GM12878 (cell line): ENCODE data around the gene DHX16. TPM values are rescaled to one million over a fixed set of nuclear protein-coding genes. Genes with fewer than 3 reads are reported as not detected.
A peak's percentile ranks its signal among the peaks of the same experiment; 100 is the strongest.

Source experiments
- BACH1 ChIP-seq: fragments of 450-650 bp; IDR thresholded peaks from 2 replicates; pipeline ENCODE4 v1.6.1; 2017; ENCODE audit warnings: mild to moderate bottlenecking, borderline replicate concordance
- EED ChIP-seq: sonication (generic); IDR thresholded peaks from 2 replicates; pipeline ENCODE4 v1.6.1; 2016; ENCODE audit warnings: antibody characterized with exemption, low read depth
- EZH2 ChIP-seq: IDR thresholded peaks from 2 replicates; pipeline ENCODE4 v1.6.1; 2012; ENCODE audit warnings: low read depth, mild to moderate bottlenecking, control low read depth, inconsistent platforms, low read length, borderline replicate concordance; ENCODE audit not compliant: control insufficient read depth
- FOXK2 ChIP-seq: fragments of 450-650 bp; IDR thresholded peaks from 2 replicates; pipeline ENCODE4 v1.6.1; 2017; ENCODE audit warnings: mild to moderate bottlenecking, moderate library complexity
- JUND ChIP-seq: IDR thresholded peaks from 2 replicates; pipeline ENCODE4 v1.6.1; 2012; ENCODE audit warnings: low read depth, mild to moderate bottlenecking, low read length, improper control_type of control experiment, moderate library complexity
- MEF2B ChIP-seq: fragments of 450-650 bp; IDR thresholded peaks from 2 replicates; pipeline ENCODE4 v1.6.1; 2018; ENCODE audit warnings: mild to moderate bottlenecking, moderate library complexity; ENCODE audit not compliant: partially characterized antibody, poor library complexity, severe bottlenecking
- MYC ChIP-seq: IDR thresholded peaks from 2 replicates; pipeline ENCODE4 v1.6.1; 2011; ENCODE audit warnings: mild to moderate bottlenecking, low read length, moderate library complexity, inconsistent platforms; ENCODE audit not compliant: insufficient read depth, insufficient replicate concordance, insufficient read length, severe bottlenecking
- PML ChIP-seq: IDR thresholded peaks from 2 replicates; pipeline ENCODE4 v1.6.1; 2012; ENCODE audit warnings: low read length, inconsistent platforms
- POLR2AphosphoS5 ChIP-seq: IDR thresholded peaks from 2 replicates; pipeline ENCODE4 v1.6.1; 2011; ENCODE audit warnings: mild to moderate bottlenecking, low read length, inconsistent platforms
- SIN3A ChIP-seq: IDR thresholded peaks from 2 replicates; pipeline ENCODE4 v1.6.1; 2012; ENCODE audit warnings: low read depth, low read length, improper control_type of control experiment
- SMARCA5 ChIP-seq: fragments of 450-650 bp; IDR thresholded peaks from 2 replicates; pipeline ENCODE4 v1.6.1; 2017; ENCODE audit warnings: mild to moderate bottlenecking
- SPI1 ChIP-seq: IDR thresholded peaks from 2 replicates; pipeline ENCODE4 v1.6.1; 2011; ENCODE audit warnings: low read depth, mild to moderate bottlenecking, low read length, moderate library complexity, borderline replicate concordance; ENCODE audit not compliant: insufficient read depth
- STAT3 ChIP-seq: IDR thresholded peaks from 2 replicates; pipeline ENCODE4 v1.6.1; 2011; ENCODE audit warnings: low read depth, low read length, improper control_type of control experiment
- TBL1XR1 ChIP-seq: IDR thresholded peaks from 2 replicates; pipeline ENCODE4 v1.6.1; 2012; ENCODE audit warnings: low read depth, low read length, improper control_type of control experiment
- ZNF207 ChIP-seq: fragments of 450-650 bp; IDR thresholded peaks from 2 replicates; pipeline ENCODE4 v1.6.1; 2014; ENCODE audit warnings: antibody characterized with exemption, mild to moderate bottlenecking, borderline replicate concordance
- ZNF687 ChIP-seq: fragments of 450-650 bp; IDR thresholded peaks from 2 replicates; pipeline ENCODE4 v1.6.1; 2017; ENCODE audit warnings: mild to moderate bottlenecking, moderate library complexity
- polyA plus RNA-seq, 11 experiments: library from polyadenylated mRNA; depleted of rRNA in 4 of 11; unstranded in 6 of 11; stranded (reverse) in 5 of 11; fragments of >200 nt; fragmentation: Nextera tagmentation in 4 of 11; fragmentation: Illumina TruSeq in 1 of 11; extraction: Ambion mirVana in 4 of 11; extraction: Trizol in 1 of 11; gene quantifications; 1 replicate in 1 of 11; 2 replicates in 10 of 11; pipeline versions ENCODE4 v1.2.1 to v1.2.3, GENCODE V29; 2011 to 2016; ENCODE audit warnings: inconsistent platforms in 2 of 11, missing spikeins in 2 of 11, low read depth in 1 of 11
- total RNA-seq, 4 experiments: library from RNA; depleted of rRNA in 3 of 4; stranded (reverse); fragments of >200 nt in 3 of 4; fragmentation: Illumina TruSeq in 1 of 4; extraction: Trizol in 1 of 4; gene quantifications; 2 replicates each; pipeline versions ENCODE4 v1.2.1 to v1.2.3, GENCODE V29; 2013 to 2021
- TF ChIP-seq, protein P1 (sequence below): IDR thresholded peaks from 2 replicates; pipeline ENCODE4 v1.6.1; 2011; ENCODE audit warnings: mild to moderate bottlenecking, low read depth, low read length, moderate library complexity; ENCODE audit not compliant: insufficient replicate concordance
- TF ChIP-seq, protein P2 (sequence below): fragments of 450-650 bp; IDR thresholded peaks from 2 replicates; pipeline ENCODE4 v1.6.1; 2017; ENCODE audit warnings: low read depth, mild to moderate bottlenecking, moderate library complexity
- TF ChIP-seq, protein P3 (sequence below): fragments of 150-350 bp; IDR thresholded peaks from 2 replicates; pipeline ENCODE4 v1.6.1; 2016; ENCODE audit warnings: low read depth, low read length

The DHX16 gene
- total and polyA plus RNA-seq, 10 of the 15 experiments (the other 5 are each of a cell fraction or from before 2014, with no cell fraction given), result 10.1 to 41.4 (median 38.3) TPM

DNA sequence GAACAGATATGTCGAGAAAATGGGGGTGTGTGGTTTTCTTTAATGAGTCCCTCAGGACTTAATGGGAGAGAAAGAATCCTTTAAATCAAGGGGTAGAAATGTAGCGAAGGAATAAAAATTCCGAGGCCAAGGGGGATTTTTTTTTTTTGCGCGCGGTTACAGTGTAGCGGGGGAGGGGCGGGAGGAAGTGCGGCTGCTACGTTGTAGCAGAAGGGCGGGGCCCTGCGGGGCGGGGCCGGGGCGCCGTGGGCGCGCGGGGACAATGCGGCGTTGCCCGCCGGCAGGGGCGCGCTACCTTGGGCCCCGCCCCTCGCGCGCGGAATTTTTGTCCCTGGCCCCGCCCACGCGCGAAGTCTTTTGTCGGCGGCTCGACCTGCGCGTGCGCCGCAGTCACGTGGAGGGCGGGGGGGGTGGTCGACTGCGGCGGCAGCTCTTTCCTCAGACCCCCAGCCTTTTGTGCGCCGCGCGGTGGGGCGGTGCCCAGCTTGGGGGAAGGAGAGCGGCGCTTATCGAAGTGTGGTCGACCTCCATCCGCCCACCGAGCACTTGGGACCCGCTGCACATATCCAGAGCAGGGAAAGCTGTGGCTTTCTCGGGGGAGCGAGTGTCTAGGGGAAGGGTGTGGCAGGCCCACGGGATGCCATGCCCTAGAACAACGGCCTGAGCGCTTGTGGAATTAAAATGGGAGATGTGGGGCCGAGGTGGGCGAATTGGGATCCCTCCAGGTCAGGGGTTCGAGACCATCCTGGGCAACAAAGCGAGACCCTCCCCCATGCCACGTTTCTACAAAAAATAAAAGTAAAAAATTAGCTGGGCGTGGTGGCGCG is 48.6 kb upstream of the DHX16 start (continued):
- TF ChIP-seq, protein P1, sequence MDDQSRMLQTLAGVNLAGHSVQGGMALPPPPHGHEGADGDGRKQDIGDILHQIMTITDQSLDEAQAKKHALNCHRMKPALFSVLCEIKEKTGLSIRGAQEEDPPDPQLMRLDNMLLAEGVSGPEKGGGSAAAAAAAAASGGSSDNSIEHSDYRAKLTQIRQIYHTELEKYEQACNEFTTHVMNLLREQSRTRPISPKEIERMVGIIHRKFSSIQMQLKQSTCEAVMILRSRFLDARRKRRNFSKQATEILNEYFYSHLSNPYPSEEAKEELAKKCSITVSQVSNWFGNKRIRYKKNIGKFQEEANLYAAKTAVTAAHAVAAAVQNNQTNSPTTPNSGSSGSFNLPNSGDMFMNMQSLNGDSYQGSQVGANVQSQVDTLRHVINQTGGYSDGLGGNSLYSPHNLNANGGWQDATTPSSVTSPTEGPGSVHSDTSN, result peak; percentile 1
- TF ChIP-seq BACH1 (peak; percentile 99), EZH2 (no peak), POLR2AphosphoS5 (peak; percentile 66), MEF2B (no peak), STAT3 (no peak), SIN3A (peak; percentile 75), ZNF207 (peak; percentile 67), EED (no peak), SMARCA5 (0 out of 2 replicates have a peak, but pooled peaks have one; percentile 30), JUND (no peak), TBL1XR1 (no peak), ZNF687 (0 out of 2 replicates have a peak, but pooled peaks have one; percentile 51), MYC (no peak), SPI1 (peak; percentile 49; the same call in 1 of the 2 replicates), PML (no peak), FOXK2 (no peak)
- TF ChIP-seq, protein P2, sequence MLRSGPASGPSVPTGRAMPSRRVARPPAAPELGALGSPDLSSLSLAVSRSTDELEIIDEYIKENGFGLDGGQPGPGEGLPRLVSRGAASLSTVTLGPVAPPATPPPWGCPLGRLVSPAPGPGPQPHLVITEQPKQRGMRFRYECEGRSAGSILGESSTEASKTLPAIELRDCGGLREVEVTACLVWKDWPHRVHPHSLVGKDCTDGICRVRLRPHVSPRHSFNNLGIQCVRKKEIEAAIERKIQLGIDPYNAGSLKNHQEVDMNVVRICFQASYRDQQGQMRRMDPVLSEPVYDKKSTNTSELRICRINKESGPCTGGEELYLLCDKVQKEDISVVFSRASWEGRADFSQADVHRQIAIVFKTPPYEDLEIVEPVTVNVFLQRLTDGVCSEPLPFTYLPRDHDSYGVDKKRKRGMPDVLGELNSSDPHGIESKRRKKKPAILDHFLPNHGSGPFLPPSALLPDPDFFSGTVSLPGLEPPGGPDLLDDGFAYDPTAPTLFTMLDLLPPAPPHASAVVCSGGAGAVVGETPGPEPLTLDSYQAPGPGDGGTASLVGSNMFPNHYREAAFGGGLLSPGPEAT, result no peak
- TF ChIP-seq, protein P3, sequence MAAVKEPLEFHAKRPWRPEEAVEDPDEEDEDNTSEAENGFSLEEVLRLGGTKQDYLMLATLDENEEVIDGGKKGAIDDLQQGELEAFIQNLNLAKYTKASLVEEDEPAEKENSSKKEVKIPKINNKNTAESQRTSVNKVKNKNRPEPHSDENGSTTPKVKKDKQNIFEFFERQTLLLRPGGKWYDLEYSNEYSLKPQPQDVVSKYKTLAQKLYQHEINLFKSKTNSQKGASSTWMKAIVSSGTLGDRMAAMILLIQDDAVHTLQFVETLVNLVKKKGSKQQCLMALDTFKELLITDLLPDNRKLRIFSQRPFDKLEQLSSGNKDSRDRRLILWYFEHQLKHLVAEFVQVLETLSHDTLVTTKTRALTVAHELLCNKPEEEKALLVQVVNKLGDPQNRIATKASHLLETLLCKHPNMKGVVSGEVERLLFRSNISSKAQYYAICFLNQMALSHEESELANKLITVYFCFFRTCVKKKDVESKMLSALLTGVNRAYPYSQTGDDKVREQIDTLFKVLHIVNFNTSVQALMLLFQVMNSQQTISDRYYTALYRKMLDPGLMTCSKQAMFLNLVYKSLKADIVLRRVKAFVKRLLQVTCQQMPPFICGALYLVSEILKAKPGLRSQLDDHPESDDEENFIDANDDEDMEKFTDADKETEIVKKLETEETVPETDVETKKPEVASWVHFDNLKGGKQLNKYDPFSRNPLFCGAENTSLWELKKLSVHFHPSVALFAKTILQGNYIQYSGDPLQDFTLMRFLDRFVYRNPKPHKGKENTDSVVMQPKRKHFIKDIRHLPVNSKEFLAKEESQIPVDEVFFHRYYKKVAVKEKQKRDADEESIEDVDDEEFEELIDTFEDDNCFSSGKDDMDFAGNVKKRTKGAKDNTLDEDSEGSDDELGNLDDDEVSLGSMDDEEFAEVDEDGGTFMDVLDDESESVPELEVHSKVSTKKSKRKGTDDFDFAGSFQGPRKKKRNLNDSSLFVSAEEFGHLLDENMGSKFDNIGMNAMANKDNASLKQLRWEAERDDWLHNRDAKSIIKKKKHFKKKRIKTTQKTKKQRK, result no peak
